Activated CD8-positive, alpha-beta memory T cell treated with anti-CD3 and anti-CD28 coated beads, Interleukin-2, amount 50 U/mL, for 48 hours (primary cell): ENCODE measurements around the gene PSME1.

Experiments
- DNase-seq: peaks from one replicate; pipeline ENCODE4 v3.0.0-alpha.2; 2020

Gene PSME1

GRCh38 chr14:24177041-24177825, 41.2 kb downstream of the PSME1 start:
- DNase-seq: no peak

GRCh38 chr14:24177891-24178290, 41.9 kb downstream of the PSME1 start:
- DNase-seq: no peak

- no peak for DNase-seq
These were observed 42.6 kb downstream of the PSME1 start for GRCh38 chr14:24178399-24179178.

- no peak for DNase-seq
These were observed 43.4 kb downstream of the PSME1 start for GRCh38 chr14:24179294-24179960.

- no peak for DNase-seq
These were observed 44.2 kb downstream of the PSME1 start for GRCh38 chr14:24179961-24180796.

- no peak for DNase-seq
These were observed 45.5 kb downstream of the PSME1 start for GRCh38 chr14:24181371-24182077.

GRCh38 chr14:24182110-24182882, 46.3 kb downstream of the PSME1 start:
- no peak for DNase-seq

- DNase-seq: no peak
These were observed 47.1 kb downstream of the PSME1 start for GRCh38 chr14:24183014-24183481.

GRCh38 chr14:24184104-24184970, 48.3 kb downstream of the PSME1 start:
- DNase-seq: no peak

GRCh38 chr14:24185026-24185425, 49.0 kb downstream of the PSME1 start:
- no peak for DNase-seq

- no peak for DNase-seq
These were observed 49.7 kb downstream of the PSME1 start for GRCh38 chr14:24185741-24186140.

GRCh38 chr14:24186831-24187538, 51.0 kb downstream of the PSME1 start:
- no peak for DNase-seq

GRCh38 chr14:24187539-24187915, 51.5 kb downstream of the PSME1 start:
- no peak for DNase-seq
